OCI-LY3 (cell line): ENCODE data around the gene SMCO3.
A peak's percentile ranks its signal among the peaks of the same experiment; 100 is the strongest.

Experiments used
- H2AFZ ChIP-seq: fragments of 200-600, 300-600 bp; shearing (Covaris generic); 2 replicates; pipeline ENCODE4 v1.6.0; 2014; ENCODE audit warnings: antibody characterized with exemption, low read depth, low read length
- H3K27ac ChIP-seq: fragments of 200-600, 300-600 bp; sonication (generic); 2 replicates; pipeline ENCODE4 v1.5.1; 2014; ENCODE audit warnings: mild to moderate bottlenecking, low read length, moderate library complexity, mixed read lengths
- H3K27me3 ChIP-seq: fragments of 200-600, 300-600 bp; sonication (generic); 2 replicates; pipeline ENCODE4 v1.6.1; 2014; ENCODE audit warnings: low read depth, low read length, mixed read lengths
- H3K36me3 ChIP-seq: fragments of 200-600, 300-600 bp; sonication (generic); replicated peaks from 2 replicates; pipeline ENCODE3; 2014; ENCODE audit warnings: low read depth, low read length, mixed read lengths
- H3K4me1 ChIP-seq: fragments of 300-600, 200-600 bp; sonication (generic); 2 replicates; pipeline ENCODE4 v1.6.1; 2014; ENCODE audit warnings: low read length, mixed read lengths
- H3K4me2 ChIP-seq: fragments of 200-600, 300-600 bp; sonication (generic); 2 replicates; pipeline ENCODE4 v1.6.1; 2014; ENCODE audit warnings: low read length, mixed read lengths
- H3K4me3 ChIP-seq: fragments of 300-600, 200-600 bp; sonication (generic); 2 replicates; pipeline ENCODE4 v1.5.1; 2014; ENCODE audit warnings: antibody characterized with exemption, mild to moderate bottlenecking, low read length, moderate library complexity
- H3K79me2 ChIP-seq: fragments of 300-600, 200-600 bp; shearing (Covaris generic); 2 replicates; pipeline ENCODE4 v1.6.1; 2014; ENCODE audit warnings: mild to moderate bottlenecking, low read length, mixed read lengths
- H3K9ac ChIP-seq: fragments of 300-600, 200-600 bp; shearing (Covaris generic); 2 replicates; pipeline ENCODE4 v1.6.0; 2014; ENCODE audit warnings: mild to moderate bottlenecking, low read length, moderate library complexity
- H3K9me3 ChIP-seq: fragments of 200-600, 300-600 bp; shearing (Covaris generic); 2 replicates; pipeline ENCODE4 v1.6.1; 2014; ENCODE audit warnings: low read length, mixed read lengths; ENCODE audit not compliant: insufficient read depth
- H4K20me1 ChIP-seq: fragments of 200-600, 300-600 bp; sonication (generic); 2 replicates; pipeline ENCODE4 v1.6.1; 2016; ENCODE audit warnings: low read length, mixed read lengths; ENCODE audit not compliant: insufficient read depth
- CTCF ChIP-seq: fragments of 200-600, 300-600 bp; sonication (generic); IDR thresholded peaks from 2 replicates; pipeline ENCODE4 v1.5.1; 2014; ENCODE audit warnings: antibody characterized with exemption, low read length, low read depth
- EZH2phosphoT487 ChIP-seq: fragments of 200-600 bp; shearing (Covaris generic); IDR thresholded peaks from 2 replicates; pipeline ENCODE4 v1.6.1; 2018; ENCODE audit warnings: antibody characterized with exemption, mixed run types, low read depth

Gene SMCO3

GRCh38 chr12:14774074-14774905 lies 39.7 kb downstream of the SMCO3 start:
- H3K27me3 ChIP-seq, result no peaks in the 10 kb centered on the region
- H3K27ac ChIP-seq, result peak overlapping the region; percentile 60
- peak overlapping the region; percentile 87 for H3K4me3 ChIP-seq
- TF ChIP-seq CTCF (no peak), EZH2phosphoT487 (no peak)
- peak overlapping the region; percentile 89 for H3K4me2 ChIP-seq
- no peaks in the 10 kb centered on the region for H3K9me3 ChIP-seq
- peaks cover 32% of the 10 kb centered on the region for H3K4me1 ChIP-seq
- H2AFZ ChIP-seq, result peak overlapping the region; percentile 74
- H4K20me1 ChIP-seq, result no peaks in the 10 kb centered on the region
- H3K36me3 ChIP-seq, result peaks cover 4% of the 10 kb centered on the region
- H3K9ac ChIP-seq, result peak overlapping the region; percentile 80
- H3K79me2 ChIP-seq, result peaks cover 21% of the 10 kb centered on the region

- Histone ChIP-seq H3K27me3 (no peaks in the 10 kb centered on the region), H3K9me3 (no peaks in the 10 kb centered on the region), H3K4me1 (peaks cover 33% of the 10 kb centered on the region), H3K27ac (peak overlapping the region; percentile 60), H3K4me2 (peak overlapping the region; percentile 87), H3K4me3 (peak overlapping the region; percentile 87), H4K20me1 (0 out of 2 replicates have a peak, but pooled peaks cover 2% of the 10 kb centered on the region), H2AFZ (peak overlapping the region; percentile 74), H3K79me2 (peaks cover 28% of the 10 kb centered on the region), H3K9ac (peak overlapping the region; percentile 79), H3K36me3 (peaks cover 9% of the 10 kb centered on the region)
- TF ChIP-seq EZH2phosphoT487 (no peak), CTCF (no peak)
Observed at GRCh38 chr12:14773685-14774073, 40.3 kb downstream of the SMCO3 start.

DNA sequence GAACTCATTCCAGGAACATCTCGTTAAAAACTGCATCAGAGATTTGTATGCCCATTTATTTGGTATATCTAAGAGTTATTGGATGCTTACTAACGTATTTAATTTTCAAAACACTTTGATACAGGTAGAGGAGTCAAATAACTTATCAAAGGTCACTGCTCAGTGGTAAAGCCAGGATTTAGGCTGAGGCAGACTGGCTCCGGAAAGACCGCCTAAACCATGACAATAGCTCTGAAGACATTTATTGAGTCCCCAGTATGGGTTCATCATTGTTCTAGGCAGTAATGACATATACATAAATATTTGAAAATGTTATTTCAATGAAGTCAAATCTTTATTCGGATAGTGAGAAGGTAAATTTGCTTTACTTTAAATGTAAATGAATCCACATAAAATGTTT lies 41.0 kb downstream of the SMCO3 start:
- Histone ChIP-seq H4K20me1 (0 out of 2 replicates have a peak, but pooled peaks cover 2% of the 10 kb centered on the region), H3K36me3 (peaks cover 16% of the 10 kb centered on the region), H3K4me2 (peak overlapping the region; percentile 87), H3K9ac (no peak overlapping the region), H3K27me3 (no peaks in the 10 kb centered on the region), H3K4me1 (peaks cover 36% of the 10 kb centered on the region), H3K4me3 (peak overlapping the region; percentile 87), H3K27ac (no peak overlapping the region), H2AFZ (no peak overlapping the region), H3K9me3 (no peaks in the 10 kb centered on the region), H3K79me2 (peaks cover 35% of the 10 kb centered on the region)
- TF ChIP-seq EZH2phosphoT487 (no peak), CTCF (no peak)

GRCh38 chr12:14771651-14772137 lies 42.3 kb downstream of the SMCO3 start:
- Histone ChIP-seq H3K79me2 (peaks cover 47% of the 10 kb centered on the region), H3K9me3 (no peaks in the 10 kb centered on the region), H3K4me1 (peaks cover 36% of the 10 kb centered on the region), H2AFZ (no peak overlapping the region), H3K4me3 (peak overlapping the region; percentile 91), H3K4me2 (peak overlapping the region; percentile 76), H4K20me1 (0 out of 2 replicates have a peak, but pooled peaks cover 2% of the 10 kb centered on the region), H3K27me3 (no peaks in the 10 kb centered on the region), H3K27ac (peak overlapping the region; percentile 95), H3K36me3 (peaks cover 28% of the 10 kb centered on the region), H3K9ac (peak overlapping the region; percentile 98; the same call in 1 of the 2 replicates)
- TF ChIP-seq EZH2phosphoT487 (no peak), CTCF (no peak)
